HepG2 (cell line): ENCODE data around the gene INPP5K. TPM values are rescaled to one million over a fixed set of nuclear protein-coding genes. Genes with fewer than 3 reads are reported as not detected.

ENCODE experiments used
- ATAC-seq: fragments of 200-7000 bp; cut with Tn5 transposase; 3 replicates; pipeline ENCODE4 v1.9.1; 2020; ENCODE audit warnings: mild to moderate bottlenecking, moderate library complexity
- BruUV-seq: library from RNA; stranded (reverse); fragments of 400-500 nt; replicated peaks from 2 replicates; lab custom pipeline; 2021; lab: Mats Ljungman, UMichigan
- CTCF ChIA-PET: fragments of 300-600 bp; formaldehyde crosslinking; extraction: SDS; loops from one replicate; lab custom pipeline; 2021; ENCODE audit warnings: low total read pairs, inconsistent platforms, low intra/inter-chr PET ratio; lab: Yijun Ruan, JAX
- POLR2A ChIA-PET: fragments of 350-600 bp; sonication (Branson Sonifier 250); formaldehyde crosslinking; loops from one replicate; lab custom pipeline; 2020; ENCODE audit warnings: antibody characterized with exemption, inconsistent platforms; lab: Yijun Ruan, JAX
- DNase-seq: peaks from one replicate; pipeline ENCODE4 v3.0.0-alpha.2; 2015; ENCODE audit warnings: low spot score
- FAIRE-seq: peaks from 3 replicates; lab custom pipeline; 2011; peaks lifted over from hg19 to GRCh38; lab: Jason Lieb, UNC
- H2AFZ ChIP-seq: one replicate; pipeline ENCODE4 v1.6.1; 2011; ENCODE audit warnings: low read length, inconsistent platforms
- H3K27ac ChIP-seq: fragments of 300-600 bp; 3 replicates; pipeline ENCODE4 v1.8.0; 2011; ENCODE audit warnings: mixed run types, mild to moderate bottlenecking, mixed read lengths, low read length, inconsistent platforms; ENCODE audit not compliant: insufficient read depth; ENCODE audit errors: extremely low read length
- H3K27me3 ChIP-seq, 2 experiments: fragments of 200-600 bp in 1 of 2; 2 replicates in 1 of 2; 3 replicates in 1 of 2; pipeline versions ENCODE4 v1.6.0 to v1.8.0; 2011; ENCODE audit warnings: low read length in 2 of 2, mild to moderate bottlenecking in 2 of 2, moderate library complexity in 2 of 2, inconsistent platforms in 1 of 2; ENCODE audit not compliant: insufficient read depth in 2 of 2, control insufficient read depth in 1 of 2
- H3K36me3 ChIP-seq, 2 experiments: fragments of 200-600 bp in 1 of 2; replicated peaks in 1 of 2; 2 replicates in 1 of 2; 3 replicates in 1 of 2; pipeline versions ENCODE4 v1.5.1 to v1.8.0; 2011; ENCODE audit warnings: low read length in 2 of 2, inconsistent platforms in 1 of 2; ENCODE audit not compliant: insufficient read depth in 2 of 2, control insufficient read depth in 1 of 2
- H3K4me1 ChIP-seq: 2 replicates; pipeline ENCODE4 v1.5.1; 2012; ENCODE audit warnings: low read length, inconsistent platforms; ENCODE audit not compliant: insufficient read depth
- H3K4me2 ChIP-seq: 2 replicates; pipeline ENCODE4 v1.6.0; 2011; ENCODE audit warnings: low read depth, low read length, inconsistent platforms
- H3K4me3 ChIP-seq, 3 experiments: fragments of 200-600 bp in 1 of 3; sonication (generic), shearing (Covaris generic) in 1 of 3; replicated peaks in 1 of 3; 2 replicates each; pipeline ENCODE4 v1.5.1; 2011 to 2016; ENCODE audit warnings: low read length in 3 of 3, inconsistent platforms in 2 of 3, low read depth in 2 of 3, mild to moderate bottlenecking in 2 of 3, control low read depth in 1 of 3, mixed read lengths in 1 of 3; ENCODE audit not compliant: insufficient read depth in 1 of 3
- H3K79me2 ChIP-seq: one replicate; pipeline ENCODE4 v1.6.1; 2011; ENCODE audit warnings: low read length, inconsistent platforms; ENCODE audit not compliant: insufficient read depth
- H3K9ac ChIP-seq: 2 replicates; pipeline ENCODE4 v1.6.0; 2011; ENCODE audit warnings: mild to moderate bottlenecking, low read depth, low read length, inconsistent platforms; ENCODE audit not compliant: insufficient read depth
- H3K9me3 ChIP-seq: 2 replicates; pipeline ENCODE4 v1.5.1; 2012; ENCODE audit warnings: mild to moderate bottlenecking, low read length
- H4K20me1 ChIP-seq: 2 replicates; pipeline ENCODE4 v1.6.0; 2011; ENCODE audit warnings: inconsistent platforms, mild to moderate bottlenecking, low read length, moderate library complexity; ENCODE audit not compliant: insufficient read depth
- AGO1 ChIP-seq: fragments of 200-400 bp; formaldehyde crosslinking; IDR thresholded peaks from 2 replicates; pipeline ENCODE4 v1.6.1; 2017; ENCODE audit warnings: mild to moderate bottlenecking, low read depth, low read length, moderate library complexity; ENCODE audit not compliant: poor library complexity, severe bottlenecking
- AGO2 ChIP-seq: fragments of 200-400 bp; formaldehyde crosslinking; optimal IDR thresholded peaks from 2 replicates; pipeline ENCODE3; 2017; ENCODE audit warnings: mild to moderate bottlenecking, low read depth, low read length, moderate library complexity
- ATF7-NPFF ChIP-seq: sonication (generic); formaldehyde crosslinking; IDR thresholded peaks from 2 replicates; pipeline ENCODE4 v1.8.1; 2023; ENCODE audit warnings: mild to moderate bottlenecking, low read depth, missing genetic modification reagents, moderate library complexity
- ATRX ChIP-seq: sonication (generic); formaldehyde crosslinking; IDR thresholded peaks from 2 replicates; pipeline ENCODE4 v1.4.0; 2020; ENCODE audit warnings: missing genetic modification reagents, borderline replicate concordance
- CSRNP1 ChIP-seq: sonication (generic); formaldehyde crosslinking; IDR thresholded peaks from 2 replicates; pipeline ENCODE4 v1.8.1; 2023; ENCODE audit warnings: mild to moderate bottlenecking, missing genetic modification reagents
- MTA1 ChIP-seq: sonication (generic); formaldehyde crosslinking; IDR thresholded peaks from 2 replicates; pipeline ENCODE4 v1.4.0; 2020; ENCODE audit warnings: missing genetic modification reagents, mild to moderate bottlenecking, borderline replicate concordance
- NRL ChIP-seq: sonication (generic); formaldehyde crosslinking; IDR thresholded peaks from 2 replicates; pipeline ENCODE4 v1.5.0; 2020; ENCODE audit warnings: missing genetic modification reagents, mild to moderate bottlenecking, moderate library complexity, borderline replicate concordance
- PHF20 ChIP-seq: sonication (generic); formaldehyde crosslinking; IDR thresholded peaks from 2 replicates; pipeline ENCODE4 v1.5.0; 2020; ENCODE audit warnings: mild to moderate bottlenecking, missing genetic modification reagents
- SRSF1 ChIP-seq: fragments of 200-400 bp; formaldehyde crosslinking; optimal IDR thresholded peaks from 2 replicates; pipeline ENCODE3; 2017; ENCODE audit warnings: mild to moderate bottlenecking, low read depth, low read length, moderate library complexity
- ZBTB4 ChIP-seq: sonication (generic); formaldehyde crosslinking; IDR thresholded peaks from 2 replicates; pipeline ENCODE4 v1.4.0; 2020; ENCODE audit warnings: missing genetic modification reagents, mild to moderate bottlenecking, borderline replicate concordance
- ZNF235 ChIP-seq: sonication (generic); formaldehyde crosslinking; IDR thresholded peaks from 2 replicates; pipeline ENCODE4 v1.8.1; 2023; ENCODE audit warnings: mild to moderate bottlenecking, missing genetic modification reagents, borderline replicate concordance
- ZNF274 ChIP-seq: sonication (generic); formaldehyde crosslinking; IDR thresholded peaks from 2 replicates; pipeline ENCODE4 v1.5.1; 2020; ENCODE audit warnings: mild to moderate bottlenecking, missing genetic modification reagents
- ZNF552 ChIP-seq: sonication (generic); formaldehyde crosslinking; IDR thresholded peaks from 2 replicates; pipeline ENCODE4 v1.9.0; 2022; ENCODE audit warnings: missing genetic modification reagents, mild to moderate bottlenecking, borderline replicate concordance
- ZSCAN20 ChIP-seq: sonication (generic); formaldehyde crosslinking; IDR thresholded peaks from 2 replicates; pipeline ENCODE4 v1.4.0; 2020; ENCODE audit warnings: missing genetic modification reagents, mild to moderate bottlenecking, borderline replicate concordance
- WGBS: methylation state at CpG from one replicate; pipeline ENCODE4 v1.1.6; 2017; ENCODE audit warnings: low lambda C conversion rate; 5-methylcytosine and 5-hydroxymethylcytosine counted together
- in situ Hi-C: cut with HindIII; loops from 2 replicates; pipeline ENCODE4 v1.10.0; 2017; ENCODE audit warnings: low pct_unique_long_range_greater_than_20kb; ENCODE audit not compliant: extremely low pct_ligation_motif_present
- intact Hi-C: fragments of 100-400 bp; cut with micrococcal nuclease; formaldehyde crosslinking; loops from one replicate; pipeline ENCODE4 v1.10.0; 2022; ENCODE audit not compliant: unreplicated experiment
- polyA plus RNA-seq, 8 experiments: library from polyadenylated mRNA; depleted of rRNA in 3 of 8; stranded (reverse) in 7 of 8; unstranded in 1 of 8; fragments of >200 nt; fragmentation: Illumina TruSeq in 4 of 8; extraction: Trizol in 4 of 8; gene quantifications; 2 replicates each; pipeline versions ENCODE4 v1.2.1 to v1.2.3, GENCODE V29; 2011 to 2016; ENCODE audit warnings: low read depth in 4 of 8, missing spikeins in 1 of 8, mixed read lengths in 1 of 8; ENCODE audit not compliant: insufficient read depth in 1 of 8
- total RNA-seq, 5 experiments: library from RNA; depleted of rRNA; stranded (reverse); fragments of >200 nt; fragmentation: Illumina TruSeq; extraction: Trizol; gene quantifications; 2 replicates each; pipeline ENCODE4 v1.2.3, GENCODE V29; 2016; ENCODE audit warnings: low read depth in 1 of 5

INPP5K gene
- total and polyA plus RNA-seq, 2 of the 13 experiments (the other 11 are each of a cell fraction or from before 2014, with no cell fraction given) = 4.8 to 9.6 TPM

GRCh38 chr17:1484676-1485422 lies 31.6 kb downstream of the INPP5K start (continued):
- TF ChIP-seq ATF7-NPFF (CRISPR knock-in tag) = no peak
- TF ChIP-seq ZSCAN20 = peak; percentile 24; the same call in 1 of the 2 replicates
- peak; percentile 40 for TF ChIP-seq SRSF1
- TF ChIP-seq ZNF552 = no peak

- no peak for FAIRE-seq
- Histone ChIP-seq H3K27ac (no peak overlapping the region), H3K4me3 (no peak overlapping the region; a peak in 1 of 6 replicates), H3K4me1 (peaks cover 25% of the 10 kb centered on the region), H3K4me2 (peak overlapping the region; percentile 32; the same call in 1 of the 2 replicates), H4K20me1 (no peaks in the 10 kb centered on the region), H2AFZ (no peak overlapping the region), H3K27me3 (no peaks in the 10 kb centered on the region; a peak in 1 of 5 replicates), H3K36me3 (peaks cover 7 to 27% of the 10 kb centered on the region in 2 experiments), H3K79me2 (peaks cover 8% of the 10 kb centered on the region), H3K9me3 (no peaks in the 10 kb centered on the region), H3K9ac (no peak overlapping the region)
- no peak for DNase-seq
- TF ChIP-seq ZBTB4 (0 out of 2 replicates have a peak, but pooled peaks have one; percentile 57), PHF20 (no peak), ATRX (CRISPR knock-in tag) (no peak), ZNF235 (CRISPR knock-in tag) (no peak), MTA1 (CRISPR knock-in tag) (0 out of 2 replicates have a peak, but pooled peaks have one; percentile 24), CSRNP1 (CRISPR knock-in tag) (no peak), AGO2 (peak; percentile 13), NRL (CRISPR knock-in tag) (peak; percentile 43; the same call in 1 of the 2 replicates), AGO1 (peak; percentile 2), ZNF274 (CRISPR knock-in tag) (0 out of 2 replicates have a peak, but pooled peaks have one; percentile 26)
- 96% methylated on average over 29 of the region's 29 CpGs for WGBS
- intact Hi-C loops (no loop called here), in situ Hi-C loops (no loop called here)
- CTCF ChIA-PET = no interaction called here
- no peak for ATAC-seq
- BruUV-seq = no TSS peak
- POLR2A ChIA-PET = interaction anchor here (1.1 to 1.4 kb wide), 3 partner anchors 16 to 32 kb away, joined by 3 to 9 read pairs (median 7); partner anchors contain the start of gene INPP5K
These were observed 32.3 kb downstream of the INPP5K start for GRCh38 chr17:1484060-1484535.
